Activated B cell treated with CpG ODN at 0.5 μM for 24 hours (primary cell): Measurements from ENCODE around the gene MC5R. TPM values are rescaled to one million over a fixed set of nuclear protein-coding genes. Genes with fewer than 3 reads are reported as not detected.

Experiments used
- ATAC-seq: fragments of 200-7000 bp; cut with Tn5 transposase; one replicate; pipeline ENCODE4 v1.10.0; 2021; ENCODE audit warnings: low read depth, mild to moderate bottlenecking, moderate library complexity
- CTCF ChIA-PET: fragments of 350-600 bp; sonication (Branson Sonifier 250); formaldehyde crosslinking; loops from one replicate; lab custom pipeline; 2021; ENCODE audit warnings: antibody characterized with exemption; lab: Charles Lee
- POLR2A ChIA-PET: fragments of 350-600 bp; sonication (Branson Sonifier 250); formaldehyde crosslinking; loops from one replicate; lab custom pipeline; 2021; ENCODE audit warnings: antibody characterized with exemption; lab: Charles Lee
- DNase-seq: peaks from one replicate; pipeline ENCODE4 v3.0.0; 2022
- H3K27ac Mint-ChIP-seq: one replicate; pipeline ENCODE4 v1.8.0; 2020; ENCODE audit warnings: mixed read lengths
- H3K27me3 Mint-ChIP-seq: one replicate; pipeline ENCODE4 v1.8.0; 2021; ENCODE audit warnings: mixed read lengths
- H3K36me3 Mint-ChIP-seq: one replicate; pipeline ENCODE4 v1.8.0; 2021; ENCODE audit warnings: low read depth, mixed read lengths
- H3K4me1 Mint-ChIP-seq: one replicate; pipeline ENCODE4 v1.8.0; 2021; ENCODE audit warnings: mixed read lengths
- H3K4me3 Mint-ChIP-seq: one replicate; pipeline ENCODE4 v1.8.0; 2020; ENCODE audit warnings: mild to moderate bottlenecking, mixed read lengths
- H3K9me3 Mint-ChIP-seq: one replicate; pipeline ENCODE4 v1.8.0; 2020; ENCODE audit warnings: mixed read lengths
- intact Hi-C: fragments of 100-400 bp; cut with micrococcal nuclease; formaldehyde crosslinking; loops from one replicate; pipeline ENCODE4 v1.15.1; 2024
- total RNA-seq: library from RNA; stranded (reverse); gene quantifications from 2 replicates; pipeline ENCODE4 v1.2.3, GENCODE V29; 2022
- TF ChIP-seq, protein P1 (sequence below): fragments of 200-600 bp; IDR thresholded peaks from one replicate; pipeline ENCODE4 v1.8.0; 2022; ENCODE audit warnings: antibody characterized with exemption, mild to moderate bottlenecking

The MC5R gene
- total RNA-seq, 1 donor from 2014 or later = not detected

DNA sequence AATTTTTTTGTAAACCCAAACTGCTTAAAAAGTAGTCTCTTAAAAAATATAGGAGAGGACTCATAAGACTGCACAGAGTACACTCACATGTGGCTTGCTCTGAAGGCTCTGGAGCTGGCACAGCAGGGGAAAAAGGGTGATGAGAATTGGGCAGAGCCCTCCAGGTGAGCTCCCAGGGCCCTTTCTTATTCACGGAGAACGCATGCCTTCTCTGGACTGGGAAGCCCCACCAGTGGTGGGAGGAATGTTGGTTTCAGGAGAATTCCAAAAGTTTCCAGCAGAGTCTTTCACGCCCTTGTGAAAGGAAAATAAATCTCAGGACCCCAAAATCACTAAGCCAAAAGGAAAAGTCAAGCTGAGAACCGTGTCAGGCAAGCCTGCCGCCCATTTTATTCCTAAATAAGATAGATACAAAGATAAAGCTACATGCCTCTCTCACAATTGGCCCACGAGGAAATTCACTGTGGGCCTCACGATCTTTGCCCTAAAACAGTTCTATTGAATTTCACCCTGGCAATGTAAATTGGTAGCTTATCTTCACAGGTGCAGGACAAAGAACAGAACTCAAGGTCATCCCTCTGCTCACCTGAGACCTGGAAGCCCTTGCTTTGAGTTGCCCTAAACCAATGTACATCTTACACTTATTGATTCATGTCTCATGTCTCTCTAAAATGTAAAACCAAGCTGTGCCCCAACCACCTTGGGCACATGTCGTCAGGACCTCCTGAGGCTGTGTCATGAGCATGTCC lies 15.5 kb upstream of the MC5R start:
- intact Hi-C loops = no loop called here

DNA sequence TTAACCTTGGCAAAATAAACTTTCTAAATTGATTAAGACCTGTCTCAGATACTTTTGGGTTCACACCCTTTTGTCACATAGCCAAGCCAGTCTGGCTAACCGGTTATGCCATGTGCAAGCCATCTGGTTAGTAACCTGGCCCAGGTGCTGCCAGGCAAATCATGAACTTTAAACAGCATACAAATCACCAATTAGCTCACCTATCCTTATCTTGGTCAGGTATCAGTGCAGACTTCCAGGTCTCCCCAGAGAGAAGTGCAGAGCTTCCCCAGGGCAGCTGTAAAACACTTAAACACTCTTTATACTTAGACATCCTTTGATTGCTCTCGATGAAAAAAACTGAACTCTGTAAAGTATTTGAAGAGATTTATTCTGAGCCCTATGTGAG lies 14.9 kb upstream of the MC5R start:
- no peaks in the 10 kb centered on the region for H3K36me3 Mint-ChIP-seq
- ATAC-seq = no peak
- H3K27ac Mint-ChIP-seq = no peak overlapping the region
- H3K9me3 Mint-ChIP-seq = no peaks in the 10 kb centered on the region
- TF ChIP-seq, protein P1, sequence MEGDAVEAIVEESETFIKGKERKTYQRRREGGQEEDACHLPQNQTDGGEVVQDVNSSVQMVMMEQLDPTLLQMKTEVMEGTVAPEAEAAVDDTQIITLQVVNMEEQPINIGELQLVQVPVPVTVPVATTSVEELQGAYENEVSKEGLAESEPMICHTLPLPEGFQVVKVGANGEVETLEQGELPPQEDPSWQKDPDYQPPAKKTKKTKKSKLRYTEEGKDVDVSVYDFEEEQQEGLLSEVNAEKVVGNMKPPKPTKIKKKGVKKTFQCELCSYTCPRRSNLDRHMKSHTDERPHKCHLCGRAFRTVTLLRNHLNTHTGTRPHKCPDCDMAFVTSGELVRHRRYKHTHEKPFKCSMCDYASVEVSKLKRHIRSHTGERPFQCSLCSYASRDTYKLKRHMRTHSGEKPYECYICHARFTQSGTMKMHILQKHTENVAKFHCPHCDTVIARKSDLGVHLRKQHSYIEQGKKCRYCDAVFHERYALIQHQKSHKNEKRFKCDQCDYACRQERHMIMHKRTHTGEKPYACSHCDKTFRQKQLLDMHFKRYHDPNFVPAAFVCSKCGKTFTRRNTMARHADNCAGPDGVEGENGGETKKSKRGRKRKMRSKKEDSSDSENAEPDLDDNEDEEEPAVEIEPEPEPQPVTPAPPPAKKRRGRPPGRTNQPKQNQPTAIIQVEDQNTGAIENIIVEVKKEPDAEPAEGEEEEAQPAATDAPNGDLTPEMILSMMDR = no peak
- H3K4me1 Mint-ChIP-seq = no peaks in the 10 kb centered on the region
- peaks cover 22% of the 10 kb centered on the region for H3K27me3 Mint-ChIP-seq
- intact Hi-C loops = no loop called here
- ChIA-PET POLR2A (no interaction called here), CTCF (no interaction called here)
- H3K4me3 Mint-ChIP-seq = no peak overlapping the region
- DNase-seq = no peak

More for the DNA sequence above, 15.5 kb upstream of the MC5R start:
- TF ChIP-seq, protein P1 = no peak
- Mint-ChIP-seq H3K4me1 (no peaks in the 10 kb centered on the region), H3K36me3 (no peaks in the 10 kb centered on the region), H3K27me3 (peaks cover 23% of the 10 kb centered on the region), H3K4me3 (no peak overlapping the region), H3K9me3 (no peaks in the 10 kb centered on the region), H3K27ac (no peak overlapping the region)
- ATAC-seq (no peak), DNase-seq (no peak)
- ChIA-PET CTCF (no interaction called here), POLR2A (no interaction called here)

DNA sequence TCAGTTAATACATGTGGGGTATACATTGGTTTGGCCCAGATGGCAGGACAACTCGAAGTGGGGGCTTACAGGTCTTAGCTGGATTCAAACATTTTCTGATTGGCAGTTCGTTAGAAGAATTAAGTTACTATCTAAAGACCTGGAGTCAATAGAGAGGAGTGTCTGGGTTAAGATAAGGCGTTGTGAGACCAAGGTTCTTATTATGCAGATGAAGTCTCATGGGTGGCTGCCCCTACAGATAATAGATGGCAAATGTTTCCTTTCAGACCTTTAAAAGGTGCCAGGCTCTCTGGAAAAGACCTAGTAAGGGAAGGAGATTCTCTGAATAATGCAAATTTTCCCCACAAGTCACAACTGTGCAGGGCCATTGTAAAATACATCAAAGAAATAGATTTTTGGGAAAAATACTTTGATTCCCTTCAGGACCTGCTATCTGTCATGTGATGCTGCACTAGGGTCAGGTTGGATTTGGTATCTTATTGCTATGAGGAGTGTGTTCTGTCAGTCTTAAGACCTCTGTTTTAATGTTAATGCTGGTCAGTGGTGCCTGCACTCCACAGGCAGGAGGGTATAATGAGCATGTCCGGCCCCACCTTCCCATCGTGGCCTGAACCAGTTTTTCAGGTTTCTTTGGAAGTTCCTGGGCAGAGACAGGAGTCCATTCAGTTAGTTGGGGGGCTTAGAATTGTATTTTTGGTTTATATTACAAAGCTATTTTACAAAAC lies 14.3 kb upstream of the MC5R start:
- TF ChIP-seq, protein P1 = no peak
- ATAC-seq (no peak), DNase-seq (no peak)
- Mint-ChIP-seq H3K27me3 (peaks cover 15% of the 10 kb centered on the region), H3K9me3 (no peaks in the 10 kb centered on the region), H3K4me3 (no peak overlapping the region), H3K27ac (no peak overlapping the region), H3K4me1 (no peaks in the 10 kb centered on the region), H3K36me3 (no peaks in the 10 kb centered on the region)
- intact Hi-C loops = no loop called here
- CTCF ChIA-PET = no interaction called here
- POLR2A ChIA-PET = no interaction called here

DNA sequence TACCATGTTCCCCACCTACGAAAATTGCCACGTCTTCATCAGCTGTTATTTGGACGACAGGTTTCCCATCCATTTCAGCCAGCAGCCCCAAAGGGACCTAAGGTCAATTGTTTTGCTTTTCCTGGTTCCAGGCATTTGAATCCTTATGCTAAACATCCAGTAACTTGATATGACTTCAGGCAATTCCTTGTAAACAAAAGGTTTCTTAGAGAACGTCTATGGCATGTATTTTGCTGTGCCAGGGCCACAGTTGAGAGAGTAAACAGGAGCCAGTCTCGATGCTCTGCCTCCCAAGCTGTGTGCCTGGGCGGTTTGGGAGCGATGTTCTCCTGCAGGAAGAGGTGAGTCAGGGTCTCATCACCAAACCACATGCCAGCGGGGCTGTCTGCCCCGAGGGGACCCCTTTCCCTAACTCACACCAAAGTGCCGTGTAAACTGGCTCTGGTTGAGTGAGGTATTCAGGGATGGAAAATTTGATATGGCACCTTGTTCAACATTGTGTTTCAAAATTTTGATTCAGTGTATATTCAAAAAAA lies 12.9 kb upstream of the MC5R start:
- Mint-ChIP-seq H3K4me1 (no peaks in the 10 kb centered on the region), H3K27me3 (peaks cover 5% of the 10 kb centered on the region), H3K4me3 (no peak overlapping the region), H3K36me3 (no peaks in the 10 kb centered on the region), H3K27ac (no peak overlapping the region), H3K9me3 (no peaks in the 10 kb centered on the region)
- ATAC-seq = no peak
- TF ChIP-seq, protein P1 = no peak
- POLR2A ChIA-PET = no interaction called here
- no peak for DNase-seq
- intact Hi-C loops = no loop called here
- CTCF ChIA-PET = interaction anchor here (0.6 to 3.1 kb wide), 2 partner anchors 8 to 276 kb away, joined by 3 to 27 read pairs; no protein-coding TSS in a partner anchor

DNA sequence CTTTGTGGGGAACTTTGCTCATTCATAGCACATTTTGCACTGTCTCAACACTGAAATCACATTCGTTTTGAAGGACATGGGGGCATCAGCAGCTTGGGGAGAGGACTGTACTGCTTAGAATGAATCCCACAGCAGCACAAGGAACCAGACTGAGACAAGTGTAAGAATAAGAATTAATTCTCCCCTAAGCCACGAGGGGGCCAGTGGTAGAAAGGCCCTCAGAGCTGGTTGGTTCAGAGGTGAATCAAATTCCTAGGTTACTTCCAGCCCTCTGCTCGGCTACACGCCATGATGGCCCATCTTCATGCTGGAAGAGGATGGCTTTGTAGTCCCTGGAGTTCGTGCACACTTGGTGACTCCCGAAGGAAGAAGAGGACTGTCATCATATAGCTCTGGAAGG lies 12.0 kb upstream of the MC5R start:
- ATAC-seq = no peak
- intact Hi-C loops = loop anchor here (2.0 kb wide), 2 partner anchors 275 to 595 kb away; no protein-coding TSS in a partner anchor
- H3K9me3 Mint-ChIP-seq = no peaks in the 10 kb centered on the region
- H3K4me1 Mint-ChIP-seq = no peaks in the 10 kb centered on the region
- TF ChIP-seq, protein P1 = no peak
- no peak for DNase-seq
- no peak overlapping the region for H3K4me3 Mint-ChIP-seq
- no peak overlapping the region for H3K27ac Mint-ChIP-seq
- CTCF ChIA-PET = interaction anchor here (0.9 to 3.1 kb wide), 9 partner anchors 9 to 596 kb away, joined by 3 to 27 read pairs (median 4); partner anchors contain the start of gene MC5R
- POLR2A ChIA-PET = no interaction called here
- no peaks in the 10 kb centered on the region for H3K36me3 Mint-ChIP-seq
- peaks cover 2% of the 10 kb centered on the region for H3K27me3 Mint-ChIP-seq
